Trophoblast cell (in vitro differentiated cells and primary cell): ENCODE measurements around the gene RELB.
A peak's percentile ranks its signal among the peaks of the same experiment; 100 is the strongest.

ENCODE experiments used
- DNase-seq, 2 donors: peaks; one replicate each; pipeline ENCODE4 v3.0.0-alpha.2; 2016
- H2AFZ ChIP-seq: 2 replicates; pipeline ENCODE4 v1.6.1; 2013; ENCODE audit warnings: low read length, moderate library complexity, mild to moderate bottlenecking; ENCODE audit not compliant: insufficient read depth, poor library complexity
- H2AK5ac ChIP-seq: 2 replicates; pipeline ENCODE4 v1.6.1; 2013; ENCODE audit warnings: mild to moderate bottlenecking, low read length
- H2BK120ac ChIP-seq: 2 replicates; pipeline ENCODE4 v1.6.1; 2013; ENCODE audit warnings: low read length, mild to moderate bottlenecking, moderate library complexity; ENCODE audit not compliant: insufficient read depth, poor library complexity
- H2BK12ac ChIP-seq: 2 replicates; pipeline ENCODE4 v1.6.1; 2013; ENCODE audit warnings: mild to moderate bottlenecking, low read length, moderate library complexity
- H2BK5ac ChIP-seq: 2 replicates; pipeline ENCODE4 v1.6.1; 2013; ENCODE audit warnings: low read length, low read depth, moderate library complexity, mild to moderate bottlenecking; ENCODE audit not compliant: poor library complexity
- H3K14ac ChIP-seq: 2 replicates; pipeline ENCODE4 v1.6.1; 2013; ENCODE audit warnings: mild to moderate bottlenecking, low read length
- H3K18ac ChIP-seq: 2 replicates; pipeline ENCODE4 v1.6.1; 2013; ENCODE audit warnings: mild to moderate bottlenecking, low read length
- H3K23ac ChIP-seq: 2 replicates; pipeline ENCODE4 v1.6.1; 2013; ENCODE audit warnings: low read length
- H3K27ac ChIP-seq: 2 replicates; pipeline ENCODE4 v1.5.1; 2013; ENCODE audit warnings: low read depth, mild to moderate bottlenecking, inconsistent platforms, low read length, moderate library complexity
- H3K27me3 ChIP-seq: 2 replicates; pipeline ENCODE4 v1.6.1; 2013; ENCODE audit warnings: inconsistent platforms, mild to moderate bottlenecking, low read length, moderate library complexity; ENCODE audit not compliant: insufficient read depth
- H3K36me3 ChIP-seq, 2 experiments: 1 replicate in 1 of 2; 2 replicates in 1 of 2; pipeline ENCODE4 v1.6.1; 2013; ENCODE audit warnings: low read length in 2 of 2, mild to moderate bottlenecking in 2 of 2, moderate library complexity in 1 of 2; ENCODE audit not compliant: insufficient read depth in 2 of 2, control insufficient read depth in 1 of 2
- H3K4ac ChIP-seq: 2 replicates; pipeline ENCODE4 v1.6.1; 2013; ENCODE audit warnings: low read depth, mild to moderate bottlenecking, low read length, moderate library complexity
- H3K4me1 ChIP-seq, 2 experiments: 1 replicate in 1 of 2; 2 replicates in 1 of 2; pipeline ENCODE4 v1.6.1; 2013; ENCODE audit warnings: low read length in 2 of 2, mild to moderate bottlenecking in 2 of 2, moderate library complexity in 1 of 2; ENCODE audit not compliant: insufficient read depth in 2 of 2, control insufficient read depth in 1 of 2
- H3K4me2 ChIP-seq: 2 replicates; pipeline ENCODE4 v1.6.1; 2013; ENCODE audit warnings: inconsistent platforms, mild to moderate bottlenecking, low read length, moderate library complexity
- H3K4me3 ChIP-seq: 2 replicates; pipeline ENCODE4 v1.5.1; 2013; ENCODE audit warnings: mild to moderate bottlenecking, low read depth, low read length, inconsistent platforms
- H3K79me1 ChIP-seq: one replicate; pipeline ENCODE4 v1.6.1; 2013; ENCODE audit warnings: low read length
- H3K79me2 ChIP-seq: 2 replicates; pipeline ENCODE4 v1.6.1; 2013; ENCODE audit warnings: low read length, mild to moderate bottlenecking; ENCODE audit not compliant: control insufficient read depth, insufficient read depth, poor library complexity
- H3K9ac ChIP-seq: 2 replicates; pipeline ENCODE4 v1.6.1; 2013; ENCODE audit warnings: mild to moderate bottlenecking, low read length
- H3K9me3 ChIP-seq: 2 replicates; pipeline ENCODE4 v1.6.1; 2013; ENCODE audit warnings: low read depth, mild to moderate bottlenecking, control low read depth, inconsistent platforms, low read length; ENCODE audit not compliant: insufficient read depth
- H4K12ac ChIP-seq: 2 replicates; pipeline ENCODE4 v1.6.1; 2013; ENCODE audit warnings: low read depth, mild to moderate bottlenecking, low read length, moderate library complexity
- H4K8ac ChIP-seq: 2 replicates; pipeline ENCODE4 v1.6.1; 2013; ENCODE audit warnings: low read depth, mild to moderate bottlenecking, low read length, moderate library complexity
- H4K91ac ChIP-seq: one replicate; pipeline ENCODE4 v1.6.1; 2013; ENCODE audit warnings: low read depth, mild to moderate bottlenecking, low read length, moderate library complexity
- WGBS: extraction: QIAGEN DNeasy Blood & Tissue Kit; methylation state at CpG from one replicate; pipeline ENCODE4 v1.1.7; 2013; ENCODE audit warnings: missing lambda C conversion rate; ENCODE audit not compliant: insufficient read length, insufficient coverage; ENCODE audit errors: extremely low coverage; 5-methylcytosine and 5-hydroxymethylcytosine counted together

Gene RELB

DNA sequence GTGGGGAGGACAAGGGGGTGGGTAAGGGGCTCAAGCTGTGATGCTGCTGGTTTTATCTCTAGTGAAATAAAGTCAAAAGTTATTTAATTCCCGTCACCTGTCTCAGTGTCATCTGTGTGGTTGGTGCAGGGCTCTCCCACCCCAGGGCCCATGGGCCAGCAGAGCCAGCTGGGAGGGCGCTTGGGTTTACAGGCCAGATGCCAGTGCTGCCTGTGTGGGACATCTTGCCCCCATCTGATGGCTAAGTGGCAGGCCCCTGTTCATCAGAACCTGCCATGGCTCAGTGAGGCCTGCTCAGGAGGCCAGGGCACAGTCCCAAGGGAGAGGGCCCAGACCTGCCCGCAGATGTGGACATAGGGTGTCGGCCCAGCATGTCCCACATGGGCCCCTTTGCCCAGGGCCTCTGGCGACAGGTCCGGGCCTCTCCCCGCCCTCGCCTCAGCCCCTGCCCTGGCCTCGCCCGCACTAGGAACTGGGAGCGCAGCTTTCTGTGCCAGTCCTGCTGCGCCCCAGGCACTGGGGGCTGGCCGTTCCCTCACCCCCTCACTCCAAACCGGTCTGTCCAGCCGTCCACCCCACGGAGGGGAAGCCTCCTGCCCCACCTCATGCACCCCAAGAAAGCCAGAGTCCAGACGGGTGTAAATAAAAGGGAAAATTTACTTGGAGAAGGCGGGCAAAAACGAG is 69.7 kb downstream of the RELB start:
- Histone ChIP-seq H2AFZ (no peak overlapping the region), H2AK5ac (no peak overlapping the region), H3K4ac (no peak overlapping the region), H3K79me2 (no peaks in the 10 kb centered on the region), H4K12ac (no peak overlapping the region), H4K91ac (no peak overlapping the region), H3K4me3 (no peak overlapping the region), H2BK12ac (no peak overlapping the region), H3K23ac (no peak overlapping the region), H2BK120ac (no peak overlapping the region), H3K36me3 (peaks cover 52 to 57% of the 10 kb centered on the region in 2 experiments), H4K8ac (no peak overlapping the region), H3K14ac (no peak overlapping the region), H3K79me1 (no peaks in the 10 kb centered on the region), H2BK5ac (no peak overlapping the region), H3K18ac (no peak overlapping the region), H3K27ac (no peak overlapping the region), H3K4me2 (no peak overlapping the region), H3K4me1 (peaks cover 2 to 5% of the 10 kb centered on the region in 2 experiments), H3K9me3 (no peaks in the 10 kb centered on the region), H3K27me3 (no peaks in the 10 kb centered on the region), H3K9ac (no peak overlapping the region)
- WGBS, result no CpG with 5 or more reads among the region's 19 CpGs
- no peak for DNase-seq

DNA sequence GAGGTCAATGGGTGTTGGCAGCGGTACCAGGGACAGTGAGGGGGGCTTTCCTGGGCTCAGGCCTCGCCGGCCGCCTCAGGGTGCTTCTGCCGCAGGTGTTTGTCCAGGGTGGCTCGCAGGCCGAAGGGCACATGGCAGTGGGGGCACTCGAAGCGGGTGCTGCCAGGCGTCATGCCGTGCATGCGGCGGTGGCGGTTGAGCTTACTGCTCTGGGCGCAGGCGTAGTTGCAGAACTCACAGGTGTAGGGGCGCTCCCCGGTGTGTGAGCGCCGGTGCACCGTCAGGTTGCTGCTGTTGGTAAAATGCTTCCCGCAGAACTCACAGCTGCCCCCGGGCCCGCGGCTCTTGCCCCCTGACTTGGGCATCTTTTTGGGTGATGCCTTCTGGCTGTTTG is 70.3 kb downstream of the RELB start:
- Histone ChIP-seq H3K27me3 (no peaks in the 10 kb centered on the region), H3K79me2 (no peaks in the 10 kb centered on the region), H3K79me1 (no peaks in the 10 kb centered on the region), H3K9me3 (no peaks in the 10 kb centered on the region), H3K23ac (no peak overlapping the region), H2AFZ (no peak overlapping the region), H2BK120ac (no peak overlapping the region), H3K9ac (no peak overlapping the region), H4K8ac (no peak overlapping the region), H3K36me3 (peaks cover 51 to 57% of the 10 kb centered on the region in 2 experiments), H2AK5ac (no peak overlapping the region), H3K4me1 (peaks cover 6 to 8% of the 10 kb centered on the region in 2 experiments), H4K12ac (no peak overlapping the region), H3K18ac (no peak overlapping the region), H2BK12ac (no peak overlapping the region), H4K91ac (no peak overlapping the region), H3K4me2 (no peak overlapping the region), H3K14ac (no peak overlapping the region), H3K27ac (no peak overlapping the region), H3K4me3 (peak overlapping the region; percentile 27), H3K4ac (no peak overlapping the region), H2BK5ac (no peak overlapping the region)
- WGBS, result no CpG with 5 or more reads among the region's 25 CpGs
- DNase-seq, result no peak

DNA sequence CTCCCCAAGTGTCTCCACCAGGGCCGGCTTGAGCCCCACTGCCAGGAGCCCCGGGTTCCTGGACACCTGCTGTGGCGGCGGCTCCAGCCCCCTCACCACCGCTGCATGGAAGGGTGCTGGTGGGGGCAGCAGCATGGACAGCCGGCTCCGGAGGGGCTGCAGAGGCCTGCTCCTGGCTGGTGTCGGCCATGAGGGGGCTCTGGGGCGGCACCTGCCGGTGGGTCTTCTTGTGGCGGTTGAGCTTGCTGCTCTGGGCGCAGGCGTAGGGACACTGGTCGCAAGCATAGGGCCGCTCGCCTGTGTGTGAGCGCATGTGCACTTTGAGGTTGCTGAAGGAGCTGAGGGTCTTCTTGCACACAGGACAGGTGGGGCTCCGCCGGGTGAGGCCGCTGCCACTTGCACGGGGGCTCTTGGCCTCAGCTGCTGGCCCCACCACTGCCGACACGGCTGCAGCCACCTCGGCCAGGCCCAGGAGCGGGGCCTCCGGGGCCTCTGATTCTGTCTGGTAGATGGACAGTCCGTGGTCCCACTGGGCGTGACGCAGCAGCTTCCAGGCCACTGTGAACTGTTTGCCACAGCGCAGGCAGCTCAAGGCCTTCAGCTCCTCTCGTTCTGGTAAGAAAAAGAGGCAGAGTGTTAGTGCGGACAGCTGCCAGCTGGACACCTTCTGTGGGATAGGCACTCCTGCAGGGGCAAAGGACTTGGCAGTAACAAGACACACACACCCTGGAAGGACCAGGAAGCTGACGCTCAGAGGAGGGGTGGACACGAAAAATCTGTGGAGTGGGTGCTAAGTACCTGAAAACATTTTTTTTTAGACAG is 70.9 kb downstream of the RELB start:
- Histone ChIP-seq H3K4me1 (peaks cover 6 to 8% of the 10 kb centered on the region in 2 experiments), H2AK5ac (no peak overlapping the region), H3K23ac (no peak overlapping the region), H3K9me3 (no peaks in the 10 kb centered on the region), H2AFZ (no peak overlapping the region), H4K8ac (no peak overlapping the region), H3K9ac (no peak overlapping the region), H3K18ac (no peak overlapping the region), H2BK5ac (no peak overlapping the region), H3K14ac (no peak overlapping the region), H2BK12ac (no peak overlapping the region), H2BK120ac (no peak overlapping the region), H3K4me2 (no peak overlapping the region), H3K27ac (no peak overlapping the region), H3K4me3 (no peak overlapping the region), H4K12ac (no peak overlapping the region), H4K91ac (no peak overlapping the region), H3K4ac (no peak overlapping the region), H3K27me3 (no peaks in the 10 kb centered on the region), H3K79me2 (no peaks in the 10 kb centered on the region), H3K36me3 (peaks cover 44 to 50% of the 10 kb centered on the region in 2 experiments), H3K79me1 (no peaks in the 10 kb centered on the region)
- DNase-seq, result no peak
- WGBS, result no CpG with 5 or more reads among the region's 34 CpGs

DNA sequence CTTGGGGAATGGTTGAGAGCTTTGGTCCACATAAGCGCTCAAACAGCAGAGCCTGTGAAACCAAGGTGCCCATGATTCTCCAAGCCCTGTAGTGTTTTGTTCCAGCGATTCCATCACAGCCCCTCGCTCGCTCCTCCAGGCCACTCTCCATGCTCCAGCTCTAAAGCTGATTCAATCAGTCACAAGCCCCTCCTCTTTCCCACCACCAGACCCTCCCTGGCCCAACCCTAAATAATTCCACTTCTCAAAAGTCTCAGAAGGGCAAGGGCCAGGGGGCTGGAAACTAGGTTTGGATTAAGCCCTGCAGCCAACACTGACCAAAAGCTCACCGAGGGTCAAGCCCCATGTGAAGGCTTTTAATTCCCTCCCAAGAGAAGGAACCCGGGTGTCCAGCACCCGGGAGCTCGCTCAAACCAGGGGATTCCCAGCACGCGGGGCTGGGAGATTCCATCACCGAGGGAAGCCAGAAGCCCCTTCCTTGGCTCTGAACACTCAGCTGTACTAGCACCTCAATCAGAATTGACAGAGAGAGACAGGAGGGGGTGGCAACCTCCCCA is 73.6 kb downstream of the RELB start:
- peaks cover 2% of the 10 kb centered on the region for H3K79me2 ChIP-seq

More for the DNA sequence above, 73.6 kb downstream of the RELB start:
- H2AFZ ChIP-seq, result no peak overlapping the region
- no peak overlapping the region for H4K8ac ChIP-seq
- H2BK5ac ChIP-seq, result no peak overlapping the region
- H3K9ac ChIP-seq, result no peak overlapping the region
- WGBS, result no CpG with 5 or more reads among the region's 11 CpGs
- H3K9me3 ChIP-seq, result no peaks in the 10 kb centered on the region
- no peak overlapping the region for H3K23ac ChIP-seq
- no peak overlapping the region for H3K27ac ChIP-seq
- H2BK120ac ChIP-seq, result no peak overlapping the region
- H3K4ac ChIP-seq, result no peak overlapping the region
- peak in 1 of 2 donors; percentile 10 for DNase-seq
- no peak overlapping the region for H3K14ac ChIP-seq
- H4K91ac ChIP-seq, result no peak overlapping the region
- H2AK5ac ChIP-seq, result no peak overlapping the region
- H3K4me1 ChIP-seq, result peaks cover 6 to 8% of the 10 kb centered on the region in 2 experiments
- no peak overlapping the region for H3K18ac ChIP-seq
- H3K27me3 ChIP-seq, result no peaks in the 10 kb centered on the region
- peak overlapping the region; percentile 20 for H3K4me2 ChIP-seq
- H3K36me3 ChIP-seq, result peaks cover 20 to 27% of the 10 kb centered on the region in 2 experiments
- H3K4me3 ChIP-seq, result no peak overlapping the region
- H2BK12ac ChIP-seq, result no peak overlapping the region
- no peak overlapping the region for H4K12ac ChIP-seq
- peaks cover 8% of the 10 kb centered on the region for H3K79me1 ChIP-seq
